ENCODE data around the gene MAP3K4.

- TF ChIP-seq EZH2phosphoT487 (IDR thresholded peaks at IDR 0.05; ENCODE audit: borderline replicate concordance): no peak
- TF ChIP-seq, protein P1, sequence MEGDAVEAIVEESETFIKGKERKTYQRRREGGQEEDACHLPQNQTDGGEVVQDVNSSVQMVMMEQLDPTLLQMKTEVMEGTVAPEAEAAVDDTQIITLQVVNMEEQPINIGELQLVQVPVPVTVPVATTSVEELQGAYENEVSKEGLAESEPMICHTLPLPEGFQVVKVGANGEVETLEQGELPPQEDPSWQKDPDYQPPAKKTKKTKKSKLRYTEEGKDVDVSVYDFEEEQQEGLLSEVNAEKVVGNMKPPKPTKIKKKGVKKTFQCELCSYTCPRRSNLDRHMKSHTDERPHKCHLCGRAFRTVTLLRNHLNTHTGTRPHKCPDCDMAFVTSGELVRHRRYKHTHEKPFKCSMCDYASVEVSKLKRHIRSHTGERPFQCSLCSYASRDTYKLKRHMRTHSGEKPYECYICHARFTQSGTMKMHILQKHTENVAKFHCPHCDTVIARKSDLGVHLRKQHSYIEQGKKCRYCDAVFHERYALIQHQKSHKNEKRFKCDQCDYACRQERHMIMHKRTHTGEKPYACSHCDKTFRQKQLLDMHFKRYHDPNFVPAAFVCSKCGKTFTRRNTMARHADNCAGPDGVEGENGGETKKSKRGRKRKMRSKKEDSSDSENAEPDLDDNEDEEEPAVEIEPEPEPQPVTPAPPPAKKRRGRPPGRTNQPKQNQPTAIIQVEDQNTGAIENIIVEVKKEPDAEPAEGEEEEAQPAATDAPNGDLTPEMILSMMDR (conservative IDR thresholded peaks at IDR 0.05; ENCODE audit: low read length): no peak
Measured at GRCh38 chr6:161050134-161050765, 58.7 kb downstream of the MAP3K4 start.
